Stimulated activated CD4-positive, alpha-beta T cell treated with anti-CD3 and anti-CD28 coated beads, TNF-alpha, amount 100 ng/mL, for 48 hours (primary cell): ENCODE measurements around the gene SBF2.

Source experiments
- DNase-seq, 3 donors: peaks; one replicate each; pipeline ENCODE4 v3.0.0-alpha.2; 2020; ENCODE audit warnings: low read depth in 3 of 3

Gene SBF2

GRCh38 chr11:9815486-9816136, 478.4 kb downstream of the SBF2 start:
- DNase-seq: no peak

- DNase-seq: no peak
These were observed 479.9 kb downstream of the SBF2 start for GRCh38 chr11:9814108-9814507.

- DNase-seq: no peak
These were observed 485.1 kb downstream of the SBF2 start for GRCh38 chr11:9808943-9809342.

- DNase-seq: no peak
These were observed 486.9 kb downstream of the SBF2 start for GRCh38 chr11:9806946-9807687.

GRCh38 chr11:9804419-9804902, 489.6 kb downstream of the SBF2 start:
- no peak for DNase-seq

GRCh38 chr11:9803685-9804418, 490.2 kb downstream of the SBF2 start:
- DNase-seq: no peak

- DNase-seq: no peak
These were observed 491.6 kb downstream of the SBF2 start for GRCh38 chr11:9802291-9802861.

- no peak for DNase-seq
These were observed 494.1 kb downstream of the SBF2 start for GRCh38 chr11:9799886-9800285.

- DNase-seq: no peak
These were observed 496.7 kb downstream of the SBF2 start for GRCh38 chr11:9797300-9797699.

- DNase-seq: no peak
These were observed 497.2 kb downstream of the SBF2 start for GRCh38 chr11:9796854-9797253.

- DNase-seq: no peak
These were observed 497.8 kb downstream of the SBF2 start for GRCh38 chr11:9796266-9796665.

- DNase-seq: no peak
These were observed 503.3 kb downstream of the SBF2 start for GRCh38 chr11:9790703-9791102.

- DNase-seq: no peak
These were observed 504.1 kb downstream of the SBF2 start for GRCh38 chr11:9789910-9790309.

GRCh38 chr11:9787981-9788521, 506.0 kb downstream of the SBF2 start:
- no peak for DNase-seq

- no peak for DNase-seq
These were observed 506.8 kb downstream of the SBF2 start for GRCh38 chr11:9787260-9787659.

- DNase-seq: no peak
These were observed 509.3 kb downstream of the SBF2 start for GRCh38 chr11:9784602-9785315.

- no peak for DNase-seq
These were observed 510.0 kb downstream of the SBF2 start for GRCh38 chr11:9783986-9784385.

- no peak for DNase-seq
These were observed 513.1 kb downstream of the SBF2 start for GRCh38 chr11:9780929-9781328.

- no peak for DNase-seq
These were observed 516.5 kb downstream of the SBF2 start for GRCh38 chr11:9777525-9777924.

- no peak for DNase-seq
These were observed 517.0 kb downstream of the SBF2 start for GRCh38 chr11:9777066-9777465.

GRCh38 chr11:9776203-9776602, 517.8 kb downstream of the SBF2 start:
- no peak for DNase-seq
